ENCODE data around the gene WASF1.
"Not testable (repeated sequence)": the region's sequence is repeated elsewhere in the genome, so short reads cannot be mapped to it uniquely, and the experiment has no call there.

The WASF1 gene

GRCh38 chr6:110095101-110095500 is 84.4 kb downstream of the WASF1 start:
- in situ Hi-C loops (cut with HindIII; ENCODE audit: low sequenced_read_pairs): no loop called here

GRCh38 chr6:110093981-110094380 is 85.5 kb downstream of the WASF1 start:
- in situ Hi-C loops (cut with HindIII; ENCODE audit: low sequenced_read_pairs): no loop called here

- in situ Hi-C loops (cut with HindIII; ENCODE audit: low sequenced_read_pairs): no loop called here
Measured at GRCh38 chr6:110090876-110091275, 88.6 kb downstream of the WASF1 start.

GRCh38 chr6:110089323-110089722 is 90.1 kb downstream of the WASF1 start:
- in situ Hi-C loops (cut with HindIII; ENCODE audit: low sequenced_read_pairs): no loop called here

- in situ Hi-C loops (cut with HindIII; ENCODE audit: low sequenced_read_pairs): no loop called here
Measured at GRCh38 chr6:110085285-110085684, 94.2 kb downstream of the WASF1 start.

GRCh38 chr6:110083875-110084585 is 95.4 kb downstream of the WASF1 start:
- in situ Hi-C loops (cut with HindIII; ENCODE audit: low sequenced_read_pairs): no loop called here

GRCh38 chr6:110075406-110075805 is 104.1 kb downstream of the WASF1 start:
- in situ Hi-C loops (cut with HindIII; ENCODE audit: low sequenced_read_pairs): no loop called here

GRCh38 chr6:110073474-110073873 is 106.0 kb downstream of the WASF1 start:
- in situ Hi-C loops (cut with HindIII; ENCODE audit: low sequenced_read_pairs): not testable (repeated sequence)

GRCh38 chr6:110068592-110068967 is 110.9 kb downstream of the WASF1 start:
- in situ Hi-C loops (cut with HindIII; ENCODE audit: low sequenced_read_pairs): no loop called here

- in situ Hi-C loops (cut with HindIII; ENCODE audit: low sequenced_read_pairs): no loop called here
Measured at GRCh38 chr6:110067837-110068591, 111.5 kb downstream of the WASF1 start.

GRCh38 chr6:110064744-110065524 is 114.5 kb downstream of the WASF1 start:
- in situ Hi-C loops (cut with HindIII; ENCODE audit: low sequenced_read_pairs): no loop called here

GRCh38 chr6:110063594-110064263 is 115.7 kb downstream of the WASF1 start:
- in situ Hi-C loops (cut with HindIII; ENCODE audit: low sequenced_read_pairs): no loop called here

GRCh38 chr6:110055387-110055735 is 124.1 kb downstream of the WASF1 start:
- in situ Hi-C loops (cut with HindIII; ENCODE audit: low sequenced_read_pairs): no loop called here

GRCh38 chr6:110054664-110055386 is 124.6 kb downstream of the WASF1 start:
- in situ Hi-C loops (cut with HindIII; ENCODE audit: low sequenced_read_pairs): no loop called here

- in situ Hi-C loops (cut with HindIII; ENCODE audit: low sequenced_read_pairs): no loop called here
Measured at GRCh38 chr6:110053395-110054240, 125.9 kb downstream of the WASF1 start.

GRCh38 chr6:110050440-110050813 is 129.0 kb downstream of the WASF1 start:
- in situ Hi-C loops (cut with HindIII; ENCODE audit: low sequenced_read_pairs): no loop called here

Data from DLD1 (cell line).